ENCODE results near the gene CCDC66.

- TF ChIP-seq CTCF (IDR thresholded peaks at IDR 0.05): no peak
- TF ChIP-seq, protein P1, sequence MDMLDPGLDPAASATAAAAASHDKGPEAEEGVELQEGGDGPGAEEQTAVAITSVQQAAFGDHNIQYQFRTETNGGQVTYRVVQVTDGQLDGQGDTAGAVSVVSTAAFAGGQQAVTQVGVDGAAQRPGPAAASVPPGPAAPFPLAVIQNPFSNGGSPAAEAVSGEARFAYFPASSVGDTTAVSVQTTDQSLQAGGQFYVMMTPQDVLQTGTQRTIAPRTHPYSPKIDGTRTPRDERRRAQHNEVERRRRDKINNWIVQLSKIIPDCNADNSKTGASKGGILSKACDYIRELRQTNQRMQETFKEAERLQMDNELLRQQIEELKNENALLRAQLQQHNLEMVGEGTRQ (IDR thresholded peaks at IDR 0.05; ENCODE audit: borderline replicate concordance, low read depth, low read length): no peak
- TF ChIP-seq POLR2AphosphoS5 (IDR thresholded peaks at IDR 0.05; ENCODE audit: low read depth, low read length): no peak
- TF ChIP-seq EP300 (IDR thresholded peaks at IDR 0.05; ENCODE audit: borderline replicate concordance in 1 of 2, low read depth in 1 of 2, low read length in 1 of 2): no peak
Measured at GRCh38 chr3:56611364-56611763, 54.4 kb downstream of the CCDC66 start.

Measured in SK-N-SH (cell line).